HG02623 (cell line): ENCODE results near the gene POLG2.
"Not testable (repeated sequence)": the region's sequence is repeated elsewhere in the genome, so short reads cannot be mapped to it uniquely, and the experiment has no call there.

ENCODE experiments used
- ATAC-seq: cut with Tn5 transposase; IDR thresholded peaks from one replicate; pipeline ENCODE4 v1.9.1; 2021; ENCODE audit warnings: moderate library complexity; ENCODE audit not compliant: unreplicated experiment

Gene POLG2

DNA sequence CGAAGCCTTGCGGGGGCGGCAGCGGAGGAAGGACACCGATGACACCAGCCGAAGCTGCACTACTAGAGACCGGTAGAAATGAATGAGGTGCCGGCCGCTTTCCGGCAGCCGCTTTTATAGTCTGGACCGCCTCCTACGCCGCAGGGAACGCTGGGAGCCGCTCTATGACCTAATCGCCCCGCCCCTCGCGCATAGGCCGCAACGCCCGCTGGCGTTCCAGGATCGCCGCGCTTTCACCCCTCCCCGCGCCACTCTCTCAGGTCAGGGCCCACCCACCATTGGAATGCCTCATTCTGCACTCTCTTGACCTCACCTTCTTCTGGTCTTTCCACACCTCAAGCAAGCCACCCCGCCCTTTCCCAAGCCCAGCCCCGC, 9.3 kb upstream of the POLG2 start, which contains the start of gene DDX5:
Gene DDX5 (minus strand): TSS at position 89 of the 375 bp plus-strand sequence. CDS start 170 bp downstream, outside the sequence.
- ATAC-seq, result peak; percentile 52

DNA sequence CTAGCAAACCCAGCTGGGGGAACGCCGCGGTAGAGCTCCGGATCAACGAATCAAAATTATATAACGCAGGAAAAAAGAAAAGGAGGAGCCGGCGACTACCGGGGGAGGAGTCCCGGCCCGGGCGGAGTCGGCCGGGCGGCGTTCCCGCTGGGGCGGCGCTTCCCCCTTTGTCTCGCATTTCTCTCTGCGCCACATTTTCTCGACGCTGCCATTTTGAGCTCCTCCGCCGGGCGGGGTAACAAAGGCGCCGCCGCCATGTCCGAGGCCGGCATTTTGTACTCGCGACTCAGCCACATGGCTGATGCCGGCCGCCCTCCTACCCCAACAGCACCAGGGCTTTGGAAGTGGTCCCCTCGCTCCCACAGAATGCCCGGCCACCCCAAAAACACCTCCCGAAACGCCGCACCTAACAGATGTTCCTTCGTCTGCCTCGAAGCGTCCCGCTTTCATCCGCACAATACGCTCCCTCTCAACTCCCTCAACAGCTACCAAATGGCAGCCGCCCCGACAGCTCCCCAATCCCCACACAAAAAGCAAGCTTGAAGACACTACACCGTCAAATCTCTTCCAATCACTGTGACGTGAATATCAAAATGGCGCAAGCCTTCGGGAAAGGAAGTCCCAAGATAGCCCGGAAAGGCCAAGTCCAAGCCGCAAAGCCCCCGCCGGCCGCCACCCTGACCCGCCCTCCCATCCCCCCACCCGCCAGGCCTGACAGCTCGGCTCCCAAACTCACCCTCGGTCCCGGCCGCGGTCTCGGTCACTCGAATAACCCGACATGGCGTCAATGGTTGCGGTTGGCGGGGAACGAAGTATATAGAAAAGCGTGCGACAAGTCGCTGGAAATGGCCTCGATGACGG, 8.7 kb upstream of the POLG2 start:
- ATAC-seq, result peak; percentile 1

DNA sequence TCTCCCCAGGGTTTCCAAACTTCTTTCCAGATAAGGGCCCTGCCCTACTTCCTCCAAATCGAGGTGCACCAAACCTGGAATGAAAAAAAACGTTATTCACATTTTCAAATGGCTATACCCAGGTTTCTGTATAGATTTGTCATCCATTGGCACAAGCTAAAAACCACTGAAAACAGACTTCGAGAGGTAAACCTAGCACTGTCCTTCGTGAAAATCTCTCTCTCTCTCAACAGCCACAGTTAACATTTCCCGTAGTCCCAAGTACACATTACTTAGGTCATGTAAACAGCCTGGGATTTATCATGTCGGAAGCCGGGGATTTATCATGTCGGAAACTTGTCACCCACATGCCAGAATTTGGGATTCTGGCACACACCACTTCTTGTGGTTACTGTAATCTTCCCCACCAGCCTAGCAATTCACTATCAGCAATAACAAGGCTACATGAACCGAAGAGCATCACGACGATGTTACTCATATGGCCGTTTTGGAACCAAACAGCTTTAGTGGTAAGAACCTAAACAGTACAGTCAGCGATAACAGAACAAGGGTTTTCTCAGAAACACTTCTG, 8.0 kb upstream of the POLG2 start:
- no peak for ATAC-seq

DNA sequence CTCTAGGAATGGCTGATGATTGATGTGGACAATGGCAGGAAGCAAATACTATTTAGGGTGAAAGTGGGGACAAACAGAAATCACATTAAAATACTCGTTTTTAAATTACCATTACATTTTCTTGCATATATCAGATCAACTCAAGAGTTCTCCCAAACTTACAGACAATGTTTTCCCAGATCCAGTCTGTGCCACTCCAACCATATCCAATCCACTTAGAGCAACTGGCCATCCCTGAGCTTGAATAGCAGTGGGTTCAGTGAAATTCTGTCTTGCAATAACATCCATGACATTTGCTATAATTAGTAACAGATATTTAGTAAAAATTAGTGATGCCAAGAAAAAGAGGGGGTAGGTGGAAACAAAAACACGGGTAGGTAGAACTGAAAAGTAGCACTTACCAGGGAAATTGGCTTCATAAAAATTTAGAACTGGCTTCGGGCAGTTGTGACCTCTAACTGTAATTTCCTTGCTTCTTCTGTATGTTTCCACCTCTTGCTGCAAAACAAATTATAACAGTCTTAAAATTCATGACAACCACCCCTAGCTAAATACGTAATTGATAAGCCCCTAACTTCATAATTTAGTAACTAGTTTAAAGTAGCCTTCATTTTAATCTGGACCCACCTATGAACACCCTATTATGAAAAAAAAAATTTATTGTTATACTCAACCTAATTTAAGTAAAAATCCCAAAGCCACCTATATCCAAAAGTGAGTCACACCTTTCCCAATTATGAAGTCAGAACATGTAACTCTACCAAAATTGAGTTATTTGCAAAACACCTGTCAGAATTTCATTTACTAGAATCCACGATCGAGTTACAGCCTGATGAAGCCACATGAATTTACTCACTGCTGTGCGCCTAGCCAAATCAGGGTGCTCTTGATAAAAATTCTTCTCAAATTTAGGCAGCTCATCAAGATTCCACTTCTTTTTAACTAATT, 7.2 kb upstream of the POLG2 start:
- no peak for ATAC-seq

DNA sequence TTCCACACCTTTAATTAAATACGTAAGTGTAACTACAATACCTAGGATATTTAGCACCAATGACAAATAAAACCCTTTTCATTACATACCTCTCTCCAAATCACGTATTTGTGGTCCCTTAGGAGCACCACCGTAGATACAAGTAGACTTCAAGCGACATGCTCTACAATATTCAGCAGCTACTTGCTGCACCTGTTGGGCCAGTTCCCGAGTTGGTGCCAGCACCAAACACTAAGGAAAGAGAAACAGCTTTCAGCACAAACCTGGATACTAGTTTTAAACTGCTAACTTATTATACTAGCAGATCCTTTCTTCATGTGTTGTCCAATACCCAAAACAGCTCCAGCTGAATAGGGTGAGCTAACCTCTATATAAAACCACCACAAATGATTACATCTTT, 6.5 kb upstream of the POLG2 start:
- ATAC-seq, result no peak

DNA sequence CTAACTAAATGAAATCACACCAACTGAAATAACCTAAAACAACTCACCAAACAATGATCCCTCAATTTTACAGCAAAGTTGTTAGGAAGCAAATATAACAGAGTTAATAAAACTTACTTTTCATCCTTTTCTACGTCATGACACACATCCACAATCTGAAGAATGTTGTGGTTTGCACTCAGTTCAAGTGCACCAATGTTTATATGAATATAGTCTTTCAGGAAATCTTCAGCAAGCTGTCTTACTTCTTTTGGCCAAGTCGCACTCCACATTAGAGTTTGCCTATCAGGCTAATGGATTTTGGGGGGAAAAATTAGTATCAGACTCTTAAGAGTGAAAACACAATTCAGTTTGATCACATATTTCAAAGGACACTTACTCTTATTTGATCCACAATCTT, 6.0 kb upstream of the POLG2 start:
- ATAC-seq, result no peak

DNA sequence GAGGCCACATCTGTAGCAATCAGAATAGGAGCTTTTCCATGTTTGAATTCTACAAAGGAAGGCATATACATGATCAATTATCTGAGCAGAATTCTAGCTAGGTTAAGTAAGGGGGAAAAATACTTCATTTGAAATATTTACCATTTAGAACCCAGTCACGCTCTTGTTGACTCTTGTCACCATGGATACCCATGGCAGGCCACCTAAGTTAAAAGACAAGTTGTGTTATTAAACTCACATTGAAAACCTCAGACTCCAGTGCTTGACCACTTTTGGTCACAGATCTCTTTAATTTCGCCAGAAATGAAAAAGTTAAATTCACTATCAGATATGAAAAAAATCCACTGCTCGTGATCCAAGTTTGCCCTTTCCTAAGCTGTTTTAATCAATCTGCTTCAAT, 5.2 kb upstream of the POLG2 start:
- no peak for ATAC-seq

DNA sequence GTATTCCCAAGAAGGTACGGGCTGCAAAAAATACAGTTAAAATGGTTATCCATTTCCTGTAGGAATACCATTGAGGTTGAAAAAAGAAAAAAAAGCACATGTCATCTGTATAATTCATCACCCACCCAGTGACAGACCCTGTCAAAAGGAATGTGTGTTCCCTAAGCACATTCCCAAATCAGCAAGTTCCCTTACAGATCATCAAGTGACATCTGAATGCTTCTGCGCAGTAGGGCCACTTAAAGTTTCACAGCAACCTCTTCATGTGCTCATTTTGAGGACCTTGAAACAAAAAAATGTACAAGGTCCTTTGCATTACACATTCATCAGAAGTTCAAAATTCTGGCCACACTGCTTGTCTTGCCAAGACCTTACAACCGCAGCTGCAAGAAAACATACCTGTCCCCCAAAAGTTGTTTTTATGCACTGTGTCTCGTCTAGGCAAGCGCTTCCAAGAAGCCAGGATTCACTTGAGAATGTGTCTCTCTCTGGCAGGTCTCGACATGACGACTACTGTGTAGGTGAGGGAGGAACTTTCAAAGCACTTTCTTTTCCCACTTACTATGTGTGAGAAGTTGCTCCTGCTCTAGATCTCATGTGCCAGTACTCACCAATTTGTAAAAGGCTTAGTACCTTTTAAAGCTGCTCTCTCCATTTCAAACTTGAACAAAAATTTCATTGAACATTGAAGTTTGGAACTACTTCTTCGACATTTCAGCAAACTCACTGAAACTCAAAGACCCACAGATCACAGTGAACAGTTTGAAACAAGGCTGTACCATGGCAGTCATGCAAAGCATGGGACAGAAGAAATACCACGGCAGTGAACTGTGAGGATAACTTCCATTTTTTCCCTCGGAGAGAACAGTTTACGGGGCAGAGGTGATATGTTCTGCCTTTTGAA, 4.3 kb upstream of the POLG2 start:
- ATAC-seq, result no peak

DNA sequence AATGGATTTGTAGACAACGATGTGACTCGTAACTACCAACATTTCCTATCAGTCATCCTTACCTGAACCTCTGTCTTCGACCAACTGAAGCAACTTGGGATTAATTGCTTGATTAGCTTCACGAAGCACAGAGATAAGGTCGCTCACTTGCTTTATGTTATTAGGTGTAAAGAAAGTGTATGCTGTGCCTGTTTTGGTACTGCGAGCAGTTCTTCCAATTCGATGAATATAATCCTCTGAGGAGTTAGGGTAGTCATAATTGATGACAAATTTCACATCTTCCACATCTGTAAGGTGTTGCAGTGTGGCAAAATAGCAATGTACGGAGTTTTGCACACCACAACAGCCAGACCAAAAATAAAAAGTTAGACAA, 3.6 kb upstream of the POLG2 start:
- no peak for ATAC-seq

DNA sequence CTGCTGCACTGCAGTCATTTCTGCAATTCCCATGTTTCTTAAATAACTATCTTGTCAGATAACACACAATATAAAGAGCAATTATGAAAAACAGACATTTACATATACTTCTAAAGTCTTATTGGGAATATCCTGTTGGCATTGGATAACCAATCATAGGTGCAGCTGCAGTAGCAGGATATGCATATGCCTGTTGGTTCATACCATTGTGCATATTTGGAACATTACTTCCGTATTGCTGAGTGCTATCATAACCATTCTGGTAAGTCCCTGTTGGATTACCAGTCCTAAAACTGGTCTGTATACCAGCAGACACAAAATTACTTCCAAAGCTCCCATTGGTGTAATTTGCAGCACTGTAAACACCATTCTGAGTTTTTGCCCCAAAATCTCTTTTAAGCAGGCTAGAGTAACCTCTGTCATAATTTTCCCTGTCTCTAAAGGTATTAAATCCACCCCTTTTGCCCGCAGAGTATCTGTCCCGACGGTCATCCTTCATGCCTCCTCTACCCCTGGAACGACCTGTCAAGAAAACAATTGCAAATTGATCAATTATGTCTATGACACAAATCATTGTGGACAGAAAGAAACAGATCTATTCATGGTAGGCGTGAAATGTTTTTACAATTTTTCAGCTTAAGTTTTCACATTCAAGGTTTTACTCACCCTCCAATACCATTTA, 3.1 kb upstream of the POLG2 start:
- no peak for ATAC-seq

DNA sequence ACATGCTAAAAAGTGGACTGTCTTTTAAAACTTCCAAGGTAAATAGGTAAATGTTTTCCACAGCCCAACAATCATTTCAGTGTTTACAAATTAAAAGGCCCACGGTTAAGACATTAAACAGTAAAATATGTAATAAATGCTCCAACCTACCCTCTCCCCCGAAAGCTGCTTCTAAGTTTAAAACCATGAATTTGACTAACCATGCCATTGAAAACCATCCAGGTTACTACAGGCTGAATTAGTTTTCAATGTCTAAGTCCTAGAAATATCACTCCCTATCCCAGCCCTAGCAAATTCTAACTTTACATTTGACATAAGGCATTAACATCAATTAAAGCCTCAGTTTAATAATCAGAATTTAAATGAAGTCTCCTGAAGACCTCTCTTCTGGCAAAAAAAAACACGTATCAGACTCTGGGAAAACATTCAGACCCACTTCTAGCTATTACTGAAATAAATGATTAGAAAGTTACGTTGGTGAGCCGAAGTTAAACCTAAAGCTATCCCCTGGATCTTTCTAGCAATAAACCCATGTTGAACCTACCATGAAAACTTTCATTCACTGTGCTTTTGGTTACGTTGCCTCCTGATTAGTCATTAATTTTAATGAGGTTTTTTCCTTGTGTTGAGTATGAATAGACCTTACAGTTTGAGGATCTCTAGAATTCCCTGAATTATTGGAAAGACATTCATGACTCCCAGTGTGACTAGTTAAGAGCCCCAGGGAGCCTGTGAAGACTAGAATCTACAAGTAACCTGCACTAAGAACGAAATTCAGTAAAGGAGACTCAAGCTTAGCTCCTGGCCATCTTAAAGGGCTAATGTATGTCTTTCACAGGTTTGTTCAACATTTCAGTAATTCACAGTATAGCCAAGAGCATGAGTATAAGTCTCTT, 1.7 kb upstream of the POLG2 start:
- no peak for ATAC-seq

DNA sequence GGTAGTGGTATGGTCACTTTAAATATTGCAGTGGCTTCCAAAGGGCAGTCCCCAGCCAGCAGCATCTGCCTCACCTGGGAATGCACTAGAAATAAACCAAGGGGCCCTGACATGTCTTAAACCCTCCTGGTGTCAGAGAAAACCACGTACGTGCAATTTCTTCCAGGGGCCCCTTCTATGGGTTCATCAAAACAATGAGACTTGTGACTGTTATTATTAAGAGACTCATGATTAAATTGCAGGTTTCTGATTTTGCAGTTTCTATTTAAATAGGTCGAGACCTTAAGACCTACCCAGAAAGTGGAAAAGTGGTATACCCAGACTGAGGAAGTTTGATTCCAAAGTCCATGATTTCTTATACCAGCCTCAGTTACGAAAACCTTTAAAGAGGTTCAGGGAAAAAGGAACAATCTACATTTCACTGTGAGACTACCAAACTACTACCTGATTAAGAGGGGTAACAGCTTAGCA, 746 bp upstream of the POLG2 start:
- ATAC-seq, result no peak

DNA sequence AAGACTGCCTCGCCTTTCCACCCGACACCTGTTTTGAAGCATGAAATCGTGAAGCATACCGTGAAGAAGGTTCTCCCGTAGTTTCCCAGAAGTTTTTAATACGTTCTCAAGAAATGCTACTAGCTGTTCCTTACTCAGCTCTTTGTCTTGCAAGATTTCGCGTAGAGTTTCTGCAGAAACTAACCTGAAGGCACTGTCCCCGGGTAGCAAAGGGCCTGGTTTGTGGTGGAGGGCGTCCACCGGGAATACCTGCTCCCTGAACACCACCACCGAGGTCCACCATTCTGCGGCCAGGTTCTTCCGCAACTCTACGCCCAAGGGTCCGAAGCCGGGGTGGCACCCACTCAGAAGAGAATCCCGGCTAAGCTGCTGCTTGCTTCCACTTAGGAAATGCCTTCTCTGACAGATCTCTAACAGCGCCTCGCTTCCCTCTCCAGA, 487 bp downstream of the POLG2 start:
- no peak for ATAC-seq

DNA sequence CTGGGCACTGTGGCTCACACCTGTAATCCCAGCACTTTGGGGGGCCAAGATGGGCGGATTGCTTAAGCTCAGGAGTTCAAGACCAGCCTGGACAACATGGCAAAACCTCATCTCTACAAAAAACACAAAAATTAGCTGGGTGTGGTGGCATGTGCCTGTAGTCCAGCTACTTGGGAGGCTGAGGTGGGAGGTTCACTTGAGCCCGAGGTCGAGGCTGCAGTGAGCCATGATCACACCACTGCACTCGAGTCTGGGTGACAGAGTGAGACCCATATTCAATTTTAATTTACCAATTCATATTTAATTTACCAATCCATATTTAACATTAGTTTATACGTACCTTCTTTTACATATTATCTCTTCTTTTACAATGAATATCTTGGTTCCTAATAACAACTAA, 1.6 kb downstream of the POLG2 start:
- not testable (repeated sequence) for ATAC-seq

DNA sequence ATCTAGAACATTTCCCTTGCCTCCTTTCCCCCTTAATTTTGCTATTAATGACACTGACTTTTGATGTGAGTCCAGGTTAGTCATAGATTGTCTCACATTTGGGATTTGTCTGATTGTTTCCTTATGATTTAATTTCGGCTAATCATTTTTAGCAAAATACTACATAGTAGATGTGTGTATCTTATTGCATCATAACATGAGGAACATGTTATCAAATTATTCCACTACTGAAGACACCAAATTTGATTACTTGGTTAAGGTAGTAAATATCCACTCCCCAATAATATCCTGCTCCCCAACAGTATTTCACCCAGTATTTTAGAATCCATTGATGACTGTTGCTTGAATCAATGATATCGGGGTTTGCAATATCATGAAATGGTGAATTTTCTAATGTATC, 2.7 kb downstream of the POLG2 start:
- no peak for ATAC-seq

DNA sequence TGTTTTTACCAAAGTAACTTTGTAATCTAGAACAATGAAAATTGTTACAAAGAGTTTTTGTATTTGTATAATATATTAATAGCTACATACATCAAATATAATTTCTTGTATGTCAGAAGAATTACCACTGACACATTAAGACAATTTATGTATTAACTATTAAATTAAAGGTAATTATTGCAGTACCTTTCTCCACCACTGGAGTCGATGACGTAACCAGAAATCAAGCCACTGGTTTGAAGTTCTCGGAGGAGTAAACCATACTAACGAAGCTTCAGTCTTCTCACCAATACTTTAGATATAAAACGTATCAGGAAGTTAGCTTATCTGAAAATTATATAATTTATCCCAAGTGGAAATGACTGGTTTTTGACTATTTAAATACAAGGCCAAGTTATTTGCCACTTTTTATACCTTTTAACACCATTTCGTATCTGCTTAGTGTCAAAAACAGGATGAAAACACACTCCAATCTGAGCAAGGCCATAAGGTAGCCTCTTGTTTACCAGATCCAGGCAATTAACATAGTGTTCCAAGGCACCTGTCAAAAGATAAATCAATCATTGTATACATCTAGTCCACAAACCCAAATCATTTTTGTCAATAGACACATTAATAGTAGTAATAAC, 4.3 kb downstream of the POLG2 start:
- no peak for ATAC-seq

DNA sequence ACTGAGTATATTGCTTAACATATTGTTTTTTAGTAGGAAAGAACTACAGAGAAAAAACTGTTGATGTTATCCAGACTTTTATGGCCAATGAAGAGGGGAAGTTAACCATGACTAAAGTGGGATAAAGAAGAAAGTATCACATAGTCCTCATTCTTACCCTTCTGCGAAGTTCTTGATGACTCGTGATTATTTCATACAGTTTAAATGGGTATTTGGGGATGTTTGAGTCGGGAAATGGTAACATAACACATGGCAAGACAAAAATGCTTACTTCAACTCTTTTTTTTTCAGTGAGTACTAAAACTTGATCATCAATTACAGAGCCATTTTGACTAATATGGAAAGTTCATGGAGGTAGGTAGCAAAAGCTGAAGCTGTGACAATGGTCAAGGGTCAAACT, 4.9 kb downstream of the POLG2 start:
- ATAC-seq, result no peak
